GM21515 (cell line): ENCODE measurements around the gene HTRA3.

Experiments used
- ATAC-seq: cut with Tn5 transposase; IDR thresholded peaks from one replicate; pipeline ENCODE4 v1.9.1; 2021; ENCODE audit not compliant: unreplicated experiment

HTRA3 gene

DNA sequence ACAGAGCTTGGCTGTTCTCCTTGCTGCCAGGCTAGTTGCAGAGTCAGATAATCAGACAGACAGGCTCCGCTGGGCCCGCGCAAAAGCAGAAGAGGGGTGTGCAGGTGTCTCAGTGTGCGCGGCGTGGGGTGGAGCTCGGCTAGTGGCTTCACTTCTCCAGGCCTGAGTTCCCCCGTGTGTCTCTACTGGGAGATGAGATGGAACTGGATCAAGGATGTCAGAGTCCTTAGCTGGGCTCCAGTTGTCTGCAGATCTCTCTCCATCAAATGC lies 21.1 kb downstream of the HTRA3 start:
- no peak for ATAC-seq

DNA sequence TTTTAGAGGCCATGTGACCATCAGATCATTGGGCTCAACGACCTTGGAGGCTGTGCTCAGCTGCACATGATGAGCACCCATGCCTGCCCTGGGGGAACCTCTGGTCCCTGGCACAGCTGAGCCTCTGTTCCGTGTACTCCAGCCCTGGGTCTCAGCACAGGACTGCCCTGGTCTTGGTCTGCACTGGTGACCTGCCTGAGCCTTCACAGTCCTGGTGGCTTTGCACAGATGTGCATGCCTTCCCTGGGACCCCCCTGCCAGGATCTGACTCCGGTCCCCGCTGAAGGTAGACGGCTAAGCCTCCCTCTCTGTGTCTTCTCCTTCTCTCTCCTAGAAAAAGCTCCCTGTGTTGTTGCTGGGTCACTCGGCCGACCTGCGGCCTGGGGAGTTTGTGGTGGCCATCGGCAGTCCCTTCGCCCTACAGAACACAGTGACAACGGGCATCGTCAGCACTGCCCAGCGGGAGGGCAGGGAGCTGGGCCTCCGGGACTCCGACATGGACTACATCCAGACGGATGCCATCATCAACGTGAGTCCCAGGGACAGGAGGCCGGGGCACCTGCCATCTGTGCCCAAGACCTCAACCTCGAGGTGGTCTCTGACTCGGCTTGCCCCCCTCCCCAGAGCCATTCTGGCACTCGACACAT lies 21.6 kb downstream of the HTRA3 start:
- no peak for ATAC-seq

DNA sequence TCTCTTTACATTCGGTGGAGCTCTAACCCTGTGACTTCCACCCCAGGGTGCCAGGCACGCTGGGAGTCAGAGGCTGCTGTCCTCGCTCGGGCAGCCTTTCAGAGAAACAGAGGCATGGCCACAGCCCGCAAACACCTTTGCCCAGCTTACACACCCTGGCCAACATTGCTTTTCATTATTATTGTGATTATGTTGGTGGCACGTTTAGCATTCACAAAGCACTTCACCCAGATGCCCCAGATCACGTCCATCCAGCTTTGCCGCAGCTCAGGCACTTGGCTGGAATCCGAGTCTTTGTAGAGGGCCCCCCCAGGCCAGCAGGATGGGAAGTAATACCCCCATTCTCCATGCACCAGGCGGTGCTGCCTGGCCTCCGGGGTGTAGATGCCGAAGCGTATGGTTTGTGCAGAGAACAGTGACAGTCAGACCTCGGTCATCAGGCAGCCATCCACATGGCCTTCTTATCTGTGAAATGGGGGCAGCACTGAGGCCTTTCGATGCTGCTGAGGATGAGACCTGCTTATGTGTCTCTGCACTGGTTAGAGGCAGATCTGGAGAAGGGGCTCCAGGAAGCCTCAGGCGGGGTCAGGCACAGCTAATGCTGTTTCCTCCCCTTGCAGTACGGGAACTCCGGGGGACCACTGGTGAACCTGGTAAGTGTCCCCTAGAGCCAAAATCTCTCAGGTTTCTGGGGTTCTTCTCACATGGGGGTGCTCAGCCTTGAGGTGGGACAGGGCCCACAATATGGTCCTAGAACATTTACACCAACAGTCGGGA lies 22.3 kb downstream of the HTRA3 start:
- no peak for ATAC-seq

DNA sequence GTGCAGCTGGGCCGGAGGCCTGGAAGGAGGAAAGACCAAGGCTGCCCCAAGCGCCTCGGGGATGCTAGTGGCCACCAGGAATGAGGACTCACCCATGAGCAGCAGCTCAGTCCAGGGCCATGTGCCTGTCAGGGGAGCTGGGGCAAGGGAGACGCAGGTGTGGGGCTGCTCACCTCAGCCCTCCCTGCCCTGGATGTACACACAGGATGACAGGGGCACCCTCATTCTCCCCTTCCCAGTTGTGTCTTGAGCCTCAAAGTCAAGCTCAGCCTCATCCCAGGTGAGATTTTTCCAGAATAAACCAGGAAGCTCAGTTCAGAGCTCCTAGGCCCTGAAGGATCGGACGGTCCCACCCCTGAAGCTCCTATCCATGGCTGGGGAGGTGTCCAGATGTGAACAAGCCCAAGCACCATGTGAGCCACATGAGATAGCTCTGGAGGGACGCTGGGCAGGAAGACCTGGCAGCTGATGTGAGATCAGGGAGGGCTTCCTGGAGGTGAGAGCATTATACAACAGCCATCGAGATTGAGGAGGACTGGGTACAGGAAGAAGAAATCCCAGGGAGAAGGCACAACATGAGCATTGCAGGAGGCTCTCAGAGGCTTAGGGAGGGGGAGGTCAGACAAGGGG lies 23.0 kb downstream of the HTRA3 start:
- ATAC-seq = no peak

DNA sequence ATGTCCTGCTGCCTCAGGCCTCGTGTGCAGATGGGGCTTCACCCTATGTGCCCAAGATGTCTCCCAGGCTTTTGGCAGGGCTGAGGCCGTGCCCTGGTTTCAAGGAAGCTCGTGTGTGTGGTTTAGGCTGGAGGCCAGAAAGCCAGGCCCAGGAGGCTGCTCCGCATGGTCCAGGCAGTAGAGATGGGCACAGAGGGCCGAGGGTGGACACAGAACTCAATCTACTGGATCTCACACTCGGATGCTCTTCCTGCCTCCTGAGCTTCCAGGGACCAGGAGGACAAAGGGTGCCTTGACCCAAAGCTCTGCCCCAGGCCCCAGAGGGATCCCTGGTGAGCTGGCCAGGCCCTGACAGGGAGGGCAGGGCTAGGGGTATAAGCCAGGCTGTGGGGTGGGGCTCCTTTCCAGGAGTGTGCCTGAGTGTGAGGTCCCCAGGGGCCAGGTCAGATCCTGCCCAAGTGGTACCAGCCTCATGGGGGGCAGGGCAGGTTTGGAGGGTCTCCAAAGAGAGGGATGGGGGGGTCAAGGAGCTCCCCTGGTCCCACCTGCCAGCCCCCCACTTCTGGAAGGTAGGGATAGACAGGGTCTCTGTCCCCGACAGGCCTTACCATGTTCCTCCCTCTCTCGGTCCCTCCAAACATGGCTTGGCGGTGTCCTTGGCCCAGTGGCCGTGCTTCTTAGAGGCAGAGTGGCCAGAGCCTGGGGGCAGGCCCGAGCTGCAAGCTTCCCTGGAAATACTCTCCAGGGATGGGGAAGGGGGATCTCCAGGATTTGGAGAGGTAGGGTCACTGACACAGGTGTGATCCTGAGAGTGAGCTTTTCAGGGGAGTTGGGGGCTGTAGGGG lies 23.8 kb downstream of the HTRA3 start:
- no peak for ATAC-seq

DNA sequence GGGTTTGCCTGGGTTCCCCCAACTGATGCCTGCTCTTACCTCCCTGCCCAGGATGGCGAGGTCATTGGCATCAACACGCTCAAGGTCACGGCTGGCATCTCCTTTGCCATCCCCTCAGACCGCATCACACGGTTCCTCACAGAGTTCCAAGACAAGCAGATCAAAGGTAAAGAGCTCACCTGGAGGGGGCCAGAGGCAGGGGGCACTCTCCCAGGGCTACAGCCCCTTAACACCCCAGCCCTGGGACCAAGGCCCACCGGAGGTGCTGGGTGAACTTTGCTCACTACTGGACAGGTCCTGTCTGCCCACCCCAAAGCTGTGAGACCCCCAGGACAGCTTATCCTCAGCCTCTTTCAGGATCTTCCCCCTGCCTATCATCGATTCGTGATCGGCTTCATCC lies 24.5 kb downstream of the HTRA3 start:
- no peak for ATAC-seq

DNA sequence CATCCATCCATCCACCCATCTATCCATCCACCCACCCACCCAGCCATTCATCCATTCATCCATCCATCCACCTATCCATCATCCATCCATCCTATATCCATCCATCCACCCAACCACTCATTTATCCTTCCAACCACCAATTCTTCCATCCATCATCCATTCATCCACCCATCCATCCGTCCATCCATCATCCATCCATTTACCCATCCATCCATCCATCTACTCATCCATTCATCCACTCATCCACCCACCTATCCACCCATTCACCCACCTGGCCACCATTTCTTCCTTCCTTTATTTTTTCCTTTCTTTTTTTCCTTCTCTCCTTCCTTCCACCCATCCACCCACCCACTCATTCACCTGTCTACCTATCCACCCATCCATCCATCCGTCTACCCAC lies 25.2 kb downstream of the HTRA3 start:
- no peak for ATAC-seq

DNA sequence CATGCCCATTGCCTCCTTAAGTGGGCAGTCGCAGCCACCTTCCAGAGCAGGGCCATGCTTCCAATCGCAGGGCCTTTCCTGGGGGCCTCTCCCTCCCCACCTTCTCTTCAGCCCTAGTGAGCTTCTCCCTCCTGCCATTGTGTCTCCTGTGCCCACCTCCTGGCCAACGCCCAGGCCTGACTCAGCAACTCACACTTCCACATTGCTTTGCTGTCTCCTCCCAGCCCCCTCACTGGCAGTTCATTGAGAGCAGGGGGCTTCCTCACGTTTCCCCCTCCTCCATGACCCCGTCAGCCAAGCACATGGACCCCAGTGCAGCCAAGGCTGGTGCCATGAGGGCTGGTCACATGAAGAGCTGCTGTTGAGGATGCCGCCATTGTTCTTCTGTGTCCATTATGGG lies 25.9 kb downstream of the HTRA3 start:
- no peak for ATAC-seq

DNA sequence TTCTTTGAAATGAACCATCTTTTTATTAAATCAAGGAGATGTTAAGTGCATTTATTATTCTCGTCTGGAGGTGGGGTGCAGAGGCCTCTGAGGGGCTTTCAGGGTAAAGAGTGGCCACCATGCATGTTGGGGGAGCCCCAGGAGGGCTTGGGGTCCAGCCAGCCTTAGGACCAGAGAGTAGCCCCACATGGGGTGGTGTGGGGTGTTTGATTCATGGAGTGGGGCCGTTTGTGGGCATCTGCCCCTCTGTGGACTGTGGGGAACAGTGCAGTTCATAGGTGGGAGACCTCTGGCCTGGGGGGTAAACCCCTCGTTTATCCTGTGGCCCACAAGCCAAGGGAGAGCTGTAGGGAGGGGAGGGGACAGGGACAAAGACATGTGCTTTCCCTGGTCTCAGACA lies 26.9 kb downstream of the HTRA3 start:
- no peak for ATAC-seq

DNA sequence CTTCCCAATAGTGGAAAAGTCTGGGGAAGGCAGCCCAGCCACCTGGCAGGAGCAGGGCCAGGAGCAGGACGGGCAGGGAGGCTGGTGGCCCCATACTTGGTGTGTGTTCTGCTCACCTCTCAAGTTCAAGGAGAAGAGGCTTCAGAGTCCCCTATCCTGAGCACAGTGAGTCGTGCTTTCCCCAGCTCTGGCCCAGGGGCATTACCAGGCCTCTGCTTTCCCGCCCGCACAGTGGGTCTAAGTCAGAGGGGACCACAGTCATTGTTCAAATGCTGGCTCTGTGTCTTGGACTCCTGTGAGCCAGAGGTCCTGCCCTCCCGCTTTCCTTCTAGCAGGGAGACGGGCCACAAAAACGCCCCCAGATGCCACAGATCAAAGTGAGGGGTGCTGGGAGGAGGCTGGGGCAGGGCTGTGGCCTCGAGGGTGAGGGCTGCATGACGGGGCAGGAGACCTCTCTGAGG lies 27.6 kb downstream of the HTRA3 start:
- ATAC-seq = no peak

DNA sequence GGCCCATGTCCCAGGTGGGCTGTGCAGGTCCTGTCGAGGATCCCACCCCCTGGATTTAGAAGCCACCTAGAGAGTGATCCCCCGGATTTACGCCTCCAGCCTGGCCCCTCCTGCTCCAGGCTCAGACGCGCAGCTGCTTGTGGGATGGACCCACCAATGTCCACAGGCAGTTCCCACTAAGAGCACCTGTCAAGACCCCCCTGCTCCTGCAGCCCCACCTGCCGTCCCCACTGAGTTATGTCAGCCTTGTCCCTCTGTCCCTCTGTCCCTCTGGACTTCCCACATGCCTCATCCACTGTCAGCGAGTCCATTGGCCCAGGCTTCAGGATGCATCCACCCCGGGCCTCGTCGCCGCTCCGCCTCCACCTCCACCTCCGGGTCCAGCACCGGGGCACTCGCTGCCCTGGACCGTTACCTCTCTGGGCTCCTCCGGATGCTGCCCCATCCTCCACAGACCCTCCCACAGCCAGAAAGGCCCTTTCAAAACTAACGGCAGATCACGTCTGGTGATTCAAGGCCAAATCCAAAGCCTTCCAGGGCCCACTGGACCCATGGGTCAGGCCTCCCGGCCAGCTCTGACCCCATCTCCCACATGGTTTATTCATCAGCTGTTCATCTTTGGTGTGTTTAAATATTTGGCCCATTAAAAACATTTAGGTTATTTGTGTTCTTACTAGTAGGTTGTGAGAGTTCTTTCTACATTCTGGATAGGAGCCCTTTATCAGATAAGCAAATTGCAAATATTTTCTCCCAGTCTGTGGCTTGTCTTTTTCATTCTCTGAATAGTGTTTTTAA lies 28.3 kb downstream of the HTRA3 start:
- no peak for ATAC-seq

DNA sequence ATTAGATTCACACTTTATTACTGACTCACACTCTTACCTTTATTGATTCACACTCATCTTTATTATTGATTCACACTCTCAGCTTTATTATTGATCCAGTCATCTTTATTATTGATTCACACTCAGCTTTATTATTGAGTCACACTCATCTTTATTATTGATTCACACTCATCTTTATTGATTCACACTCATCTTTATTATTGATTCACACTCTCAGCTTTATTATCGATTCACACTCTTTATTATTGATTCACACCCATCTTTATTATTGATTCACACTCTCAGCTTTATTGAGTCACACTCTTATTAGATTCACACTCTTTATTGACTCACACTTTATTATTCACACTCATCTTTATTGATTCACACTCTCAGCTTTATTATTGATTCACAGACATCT lies 31.3 kb downstream of the HTRA3 start:
- ATAC-seq = no peak

DNA sequence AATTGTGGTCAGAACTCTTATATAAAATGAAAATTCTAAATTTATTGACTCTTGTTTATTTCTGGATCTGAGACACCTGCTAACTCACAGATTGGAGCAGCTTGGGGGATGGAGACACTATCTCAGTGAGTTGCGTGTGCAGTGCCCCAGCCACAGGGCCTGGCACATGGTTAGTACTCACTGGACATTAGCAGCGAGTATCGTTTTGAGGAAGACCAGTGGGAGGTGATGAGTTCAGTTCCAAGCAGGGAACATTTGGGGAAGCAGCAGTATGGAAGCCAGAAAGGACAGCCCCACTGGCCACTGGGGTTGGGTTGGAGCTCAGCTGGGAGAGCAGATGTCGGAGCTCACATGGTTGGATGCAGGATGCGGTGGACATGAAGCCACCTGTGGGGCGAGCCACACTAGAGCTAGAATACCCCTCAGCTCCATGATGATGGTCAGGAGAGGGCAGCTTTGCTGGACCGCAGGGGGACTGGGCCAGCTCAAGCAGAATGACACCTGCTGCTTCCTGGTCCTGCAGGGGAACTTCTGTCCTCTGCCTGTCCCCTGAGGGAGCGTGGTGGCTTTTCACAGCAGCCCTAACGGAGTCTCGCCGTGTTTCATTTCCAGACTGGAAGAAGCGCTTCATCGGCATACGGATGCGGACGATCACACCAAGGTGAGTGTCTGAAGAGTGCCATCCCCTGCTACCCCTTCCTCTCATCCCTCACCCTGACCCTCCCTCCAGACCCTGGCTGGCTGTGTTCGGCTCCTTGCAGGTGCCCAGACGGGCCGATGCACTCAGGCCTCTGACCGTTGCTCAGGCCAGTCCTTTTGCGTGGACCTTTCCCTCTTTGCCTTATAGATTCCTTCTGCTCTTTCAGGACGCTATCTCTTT lies 32.5 kb downstream of the HTRA3 start:
- no peak for ATAC-seq

DNA sequence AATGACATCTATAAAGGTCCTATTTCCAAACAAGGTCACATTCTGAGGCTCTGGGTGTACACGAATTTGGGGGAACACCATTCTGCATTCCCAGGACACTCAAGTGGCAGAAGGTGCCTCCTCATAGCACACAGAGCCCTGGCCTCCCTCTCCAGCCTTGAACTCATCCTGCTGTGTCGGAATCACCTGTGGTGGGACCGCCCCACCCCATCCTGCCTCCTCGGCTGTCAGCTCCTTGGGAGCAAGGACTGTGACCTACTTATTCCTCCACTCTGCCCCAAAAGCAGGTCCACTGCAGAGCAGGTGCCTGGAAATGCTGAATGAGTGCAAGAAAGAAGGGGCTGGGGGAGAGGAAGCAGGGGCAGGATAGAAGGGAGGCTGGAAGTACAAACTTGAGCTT lies 33.5 kb downstream of the HTRA3 start:
- no peak for ATAC-seq

DNA sequence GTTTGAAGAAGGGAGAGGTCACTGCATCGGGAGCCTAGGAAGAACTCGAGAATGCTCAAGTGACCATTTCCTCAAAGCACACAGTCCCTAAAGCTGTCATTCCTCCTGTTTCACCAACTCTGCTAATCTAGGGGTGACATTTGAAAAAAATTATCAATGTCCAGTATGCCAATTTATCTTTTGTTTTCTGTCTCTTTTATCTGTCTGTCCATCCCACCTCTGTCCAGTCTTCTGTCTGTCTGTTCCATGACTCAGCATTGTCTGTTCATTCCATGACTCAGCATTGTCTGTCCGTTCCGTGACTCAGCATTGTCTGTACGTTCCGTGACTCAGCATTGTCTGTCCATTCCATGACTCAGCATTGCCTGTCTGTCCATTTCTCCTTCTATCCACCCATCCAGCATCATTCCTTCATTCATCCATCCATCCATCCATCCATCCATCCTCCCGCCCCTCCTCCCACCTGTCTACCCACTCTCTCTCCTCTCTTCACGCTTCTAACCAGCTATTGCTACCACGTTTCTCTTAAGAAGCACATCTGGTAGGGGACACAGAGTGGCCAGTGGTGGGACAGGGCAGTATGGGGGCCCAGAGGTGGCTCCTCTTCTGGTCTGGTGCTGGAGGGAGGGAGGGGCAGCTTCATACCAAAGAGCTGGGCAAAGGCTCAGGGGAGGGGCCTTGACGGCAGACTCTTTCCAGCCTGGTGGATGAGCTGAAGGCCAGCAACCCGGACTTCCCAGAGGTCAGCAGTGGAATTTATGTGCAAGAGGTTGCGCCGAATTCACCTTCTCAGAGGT lies 34.1 kb downstream of the HTRA3 start:
- no peak for ATAC-seq

DNA sequence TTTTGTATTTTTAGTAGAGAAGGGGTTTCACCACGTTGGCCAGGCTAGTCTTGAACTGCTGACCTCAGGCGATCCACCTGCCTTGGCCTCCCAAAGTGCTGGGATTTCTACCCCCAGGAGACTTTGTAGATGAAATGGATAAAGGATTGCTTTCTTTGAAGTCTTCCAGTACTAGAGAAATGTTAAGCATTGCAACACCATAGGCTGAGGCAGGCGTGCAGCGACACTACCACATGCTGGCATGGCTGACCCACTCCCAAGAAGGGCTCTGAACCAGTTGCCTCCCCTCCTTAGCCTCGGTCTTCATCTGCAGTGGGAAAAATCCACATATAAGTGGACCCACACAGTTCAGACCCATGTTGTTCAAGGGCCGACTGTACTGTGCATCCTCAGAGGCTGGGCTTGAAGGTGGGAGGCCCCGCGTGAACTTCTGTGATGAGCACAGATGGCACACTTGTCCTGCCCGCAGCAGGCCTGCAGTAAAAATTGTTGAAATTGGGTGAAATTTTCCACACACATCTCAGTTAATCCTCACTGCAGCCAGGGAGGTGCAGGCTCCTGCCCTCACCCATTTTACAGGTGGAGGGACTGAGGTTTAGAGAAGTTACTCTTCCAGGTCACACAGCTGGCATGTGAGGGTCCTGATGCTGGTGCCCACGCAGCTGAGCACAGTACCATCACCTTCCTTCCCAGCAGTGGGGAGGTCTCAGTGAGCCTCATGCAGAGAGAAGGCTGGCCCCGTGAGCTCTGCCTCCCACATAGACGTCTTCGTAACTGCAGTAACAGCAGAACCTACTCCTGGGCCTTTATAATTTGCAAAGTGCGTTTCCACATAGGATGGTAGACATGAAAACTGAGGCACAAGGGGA lies 35.5 kb downstream of the HTRA3 start:
- ATAC-seq = no peak

DNA sequence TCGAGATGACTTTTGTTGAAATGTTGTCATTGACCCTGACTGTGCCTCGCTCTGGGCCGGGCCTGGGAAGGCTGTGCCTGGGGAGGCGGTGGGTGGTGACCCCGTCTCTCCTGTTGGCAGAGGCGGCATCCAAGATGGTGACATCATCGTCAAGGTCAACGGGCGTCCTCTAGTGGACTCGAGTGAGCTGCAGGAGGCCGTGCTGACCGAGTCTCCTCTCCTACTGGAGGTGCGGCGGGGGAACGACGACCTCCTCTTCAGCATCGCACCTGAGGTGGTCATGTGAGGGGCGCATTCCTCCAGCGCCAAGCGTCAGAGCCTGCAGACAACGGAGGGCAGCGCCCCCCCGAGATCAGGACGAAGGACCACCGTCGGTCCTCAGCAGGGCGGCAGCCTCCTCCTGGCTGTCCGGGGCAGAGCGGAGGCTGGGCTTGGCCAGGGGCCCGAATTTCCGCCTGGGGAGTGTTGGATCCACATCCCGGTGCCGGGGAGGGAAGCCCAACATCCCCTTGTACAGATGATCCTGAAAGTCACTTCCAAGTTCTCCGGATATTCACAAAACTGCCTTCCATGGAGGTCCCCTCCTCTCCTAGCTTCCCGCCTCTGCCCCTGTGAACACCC lies 36.4 kb downstream of the HTRA3 start:
- no peak for ATAC-seq
